Spleen (tissue), 7 donors: ENCODE data around the gene ACTMAP.

ENCODE experiments used
- POLR2A ChIP-seq, 3 donors: fragments of 450-650 bp; IDR thresholded peaks; one replicate each; pipeline ENCODE4 v1.5.1; 2017; ENCODE audit warnings: antibody characterized with exemption in 3 of 3, mild to moderate bottlenecking in 1 of 3
- POLR2AphosphoS5 ChIP-seq, 3 donors: sonication (generic); formaldehyde crosslinking; IDR thresholded peaks; one replicate each; pipeline ENCODE4 v1.5.1; 2017; ENCODE audit warnings: antibody characterized with exemption in 3 of 3
- TF ChIP-seq, protein P1 (sequence below), 11 experiments: fragments of 200-600 bp in 7 of 11; fragments of 450-650 bp in 4 of 11; sonication (generic) in 4 of 11; IDR thresholded peaks in 8 of 11; conservative IDR thresholded peaks in 3 of 11; 1 replicate in 7 of 11; 2 replicates in 4 of 11; pipeline versions ENCODE4 v1.4.0 to v1.8.0; 2016 to 2021; ENCODE audit warnings: antibody characterized with exemption in 11 of 11, inconsistent platforms in 4 of 11, mild to moderate bottlenecking in 1 of 11
- donor health status: DM: no; HTN: no; CAD: no; lungs with moderate emphysema.
- donor health status: DM: no; HTN: no; CAD: no.
- donor health status: DM: no; HTN: no; CAD: no.

DNA sequence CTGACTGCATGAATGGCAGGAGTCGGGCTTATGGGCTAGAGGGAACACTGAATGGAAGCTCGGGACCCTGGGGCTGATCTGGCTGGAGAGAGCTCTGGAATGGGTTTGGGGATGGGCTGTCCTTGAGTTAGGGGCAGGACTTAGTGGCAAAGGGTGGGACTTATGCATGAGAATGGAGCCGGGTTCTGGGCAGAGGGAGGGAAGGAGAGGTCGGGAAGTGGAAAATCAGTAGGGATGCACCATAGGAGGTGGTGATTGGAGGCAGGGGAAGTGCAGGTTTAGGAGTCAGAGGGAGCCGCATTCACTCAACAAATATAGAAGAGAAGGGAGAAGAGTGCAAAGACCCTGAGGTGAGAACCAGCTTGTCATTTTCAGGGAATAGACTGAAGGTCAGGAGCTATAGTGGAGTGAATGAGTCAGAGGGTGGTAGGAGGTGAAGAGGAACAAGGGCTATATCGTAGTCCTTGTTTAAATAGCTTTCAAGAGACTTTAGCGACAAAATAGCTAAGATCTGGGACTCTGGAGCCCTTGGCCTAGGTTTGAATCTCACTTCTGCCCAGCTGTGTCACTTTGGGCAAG lies 28.5 kb upstream of the ACTMAP start:
- TF ChIP-seq, protein P1, sequence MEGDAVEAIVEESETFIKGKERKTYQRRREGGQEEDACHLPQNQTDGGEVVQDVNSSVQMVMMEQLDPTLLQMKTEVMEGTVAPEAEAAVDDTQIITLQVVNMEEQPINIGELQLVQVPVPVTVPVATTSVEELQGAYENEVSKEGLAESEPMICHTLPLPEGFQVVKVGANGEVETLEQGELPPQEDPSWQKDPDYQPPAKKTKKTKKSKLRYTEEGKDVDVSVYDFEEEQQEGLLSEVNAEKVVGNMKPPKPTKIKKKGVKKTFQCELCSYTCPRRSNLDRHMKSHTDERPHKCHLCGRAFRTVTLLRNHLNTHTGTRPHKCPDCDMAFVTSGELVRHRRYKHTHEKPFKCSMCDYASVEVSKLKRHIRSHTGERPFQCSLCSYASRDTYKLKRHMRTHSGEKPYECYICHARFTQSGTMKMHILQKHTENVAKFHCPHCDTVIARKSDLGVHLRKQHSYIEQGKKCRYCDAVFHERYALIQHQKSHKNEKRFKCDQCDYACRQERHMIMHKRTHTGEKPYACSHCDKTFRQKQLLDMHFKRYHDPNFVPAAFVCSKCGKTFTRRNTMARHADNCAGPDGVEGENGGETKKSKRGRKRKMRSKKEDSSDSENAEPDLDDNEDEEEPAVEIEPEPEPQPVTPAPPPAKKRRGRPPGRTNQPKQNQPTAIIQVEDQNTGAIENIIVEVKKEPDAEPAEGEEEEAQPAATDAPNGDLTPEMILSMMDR (IDR thresholded peaks at IDR 0.05 in 8 of 11, conservative IDR thresholded peaks at IDR 0.05 in 3 of 11): no peak
- no peak for TF ChIP-seq POLR2AphosphoS5 (IDR thresholded peaks at IDR 0.05)
- no peak for TF ChIP-seq POLR2A (IDR thresholded peaks at IDR 0.05)
